ENCODE results near the gene TSR3.

Gene TSR3

GRCh38 chr16:1377406-1378010, 25.8 kb upstream of the TSR3 start:
- no peak for DNase-seq

GRCh38 chr16:1375741-1376410, 24.2 kb upstream of the TSR3 start:
- DNase-seq, result no peak

GRCh38 chr16:1375298-1375640, 23.6 kb upstream of the TSR3 start:
- no peak for DNase-seq

GRCh38 chr16:1374418-1375297, 23.0 kb upstream of the TSR3 start:
- no peak for DNase-seq

- no peak for DNase-seq
These were observed 20.7 kb upstream of the TSR3 start for GRCh38 chr16:1372292-1372950.

GRCh38 chr16:1371054-1371978, 19.6 kb upstream of the TSR3 start:
- no peak for DNase-seq

- no peak for DNase-seq
These were observed 16.0 kb upstream of the TSR3 start for GRCh38 chr16:1367486-1368174.

GRCh38 chr16:1366712-1367299, 15.1 kb upstream of the TSR3 start:
- no peak for DNase-seq

- DNase-seq, result no peak
These were observed 14.5 kb upstream of the TSR3 start for GRCh38 chr16:1366060-1366711.

- no peak for DNase-seq
These were observed 12.8 kb upstream of the TSR3 start for GRCh38 chr16:1364510-1364909.

- no peak for DNase-seq
These were observed 11.9 kb upstream of the TSR3 start for GRCh38 chr16:1363501-1364041.

- no peak for DNase-seq
These were observed 11.1 kb upstream of the TSR3 start for GRCh38 chr16:1362807-1363206.

GRCh38 chr16:1361685-1362360, 10.1 kb upstream of the TSR3 start:
- no peak for DNase-seq

GRCh38 chr16:1357906-1358566, 6.4 kb upstream of the TSR3 start:
- DNase-seq, result no peak

GRCh38 chr16:1356061-1356900, 4.6 kb upstream of the TSR3 start:
- DNase-seq, result no peak

GRCh38 chr16:1355591-1355990, 3.9 kb upstream of the TSR3 start:
- DNase-seq, result no peak

GRCh38 chr16:1354815-1355540, 3.3 kb upstream of the TSR3 start:
- DNase-seq, result no peak

GRCh38 chr16:1351215-1351581, 480 bp downstream of the TSR3 start:
- no peak for DNase-seq

All from DMS 273 treated with DMSO at 0.1 percent for 48 hours (cell line).